SW 1271 (cell line): ENCODE measurements around the gene SSTR5.
A peak's percentile ranks its signal among the peaks of the same experiment; 100 is the strongest.

Experiments used
- DNase-seq, 2 experiments: peaks; one replicate each; lab custom pipeline; 2025; lab: John Stamatoyannopoulos, UW

The SSTR5 gene

DNA sequence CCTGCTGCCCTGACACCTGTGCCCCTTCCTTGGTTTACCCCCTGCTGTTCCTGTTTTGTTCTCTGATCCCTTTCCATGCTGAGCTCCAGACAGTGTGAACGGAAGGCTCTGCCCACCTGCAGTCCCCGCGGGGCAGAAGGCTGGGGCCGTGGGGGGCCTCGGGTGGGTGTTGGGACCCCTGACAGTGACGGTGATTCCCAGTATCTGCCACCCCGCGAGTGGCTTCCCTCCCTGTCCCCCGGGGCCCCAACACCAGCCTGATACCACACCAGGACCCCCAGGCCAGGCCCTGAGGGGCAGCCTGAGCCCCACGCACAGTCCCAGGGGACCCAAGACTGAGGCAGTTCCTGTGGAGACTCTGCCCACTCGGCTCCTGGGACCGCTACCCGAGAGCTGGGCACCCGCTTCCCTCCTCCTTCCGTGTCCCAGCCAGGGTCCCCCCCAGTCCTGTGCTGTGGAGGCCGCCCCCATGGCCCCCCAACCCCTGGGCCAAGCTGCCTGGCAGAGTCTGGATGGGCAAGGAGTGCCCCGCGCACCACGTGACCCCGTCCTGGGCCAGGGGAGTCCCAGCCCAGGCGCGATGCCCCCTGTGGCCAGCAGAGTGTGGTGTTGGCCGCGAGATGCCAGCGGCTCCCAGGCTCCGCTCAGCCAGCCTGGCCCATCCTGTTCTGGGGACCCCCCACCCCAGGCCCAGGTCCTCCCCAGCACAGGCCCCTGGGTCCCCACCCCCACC lies 33.5 kb downstream of the SSTR5 start:
- DNase-seq: peak in 1 of 2 experiments; percentile 22

DNA sequence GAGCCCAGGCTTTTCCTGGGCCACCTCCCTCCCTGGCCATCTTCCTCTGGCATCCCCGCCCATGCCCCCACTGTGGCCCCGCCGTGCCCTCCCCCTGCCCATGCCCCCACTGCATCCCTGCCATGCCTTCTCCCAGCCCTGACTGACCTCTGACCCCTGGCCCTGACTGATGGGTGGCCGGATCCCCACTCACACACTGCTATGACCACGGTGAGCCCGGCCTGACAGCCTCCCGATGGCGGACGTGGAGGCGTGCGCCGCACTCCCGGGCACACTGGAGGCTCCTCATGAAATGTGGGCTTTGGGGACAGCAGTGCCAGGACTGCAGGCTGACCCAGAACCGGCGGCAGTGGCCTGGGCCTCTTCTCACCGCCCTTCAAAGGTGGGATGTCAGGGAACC lies 34.1 kb downstream of the SSTR5 start:
- no peak for DNase-seq

DNA sequence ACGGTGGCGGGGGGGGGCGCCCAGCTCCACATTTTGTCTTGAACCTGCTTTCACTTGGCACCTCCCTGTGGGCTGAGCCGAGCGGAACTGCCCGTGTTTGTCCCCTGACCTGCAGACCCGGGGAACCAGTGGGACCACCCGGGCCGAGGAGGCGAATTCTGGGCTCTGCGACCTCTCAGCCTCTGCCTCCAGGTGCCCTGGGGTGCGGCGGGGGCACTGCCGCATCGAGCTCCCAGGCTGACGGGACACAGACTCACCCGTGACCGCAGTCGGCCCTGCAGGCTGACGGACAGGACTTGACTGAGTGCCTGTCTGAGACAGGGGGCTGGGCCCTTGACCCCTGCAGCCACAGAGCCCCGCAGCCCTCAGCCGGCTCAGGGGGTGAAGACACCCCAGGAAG lies 34.6 kb downstream of the SSTR5 start:
- no peak for DNase-seq

DNA sequence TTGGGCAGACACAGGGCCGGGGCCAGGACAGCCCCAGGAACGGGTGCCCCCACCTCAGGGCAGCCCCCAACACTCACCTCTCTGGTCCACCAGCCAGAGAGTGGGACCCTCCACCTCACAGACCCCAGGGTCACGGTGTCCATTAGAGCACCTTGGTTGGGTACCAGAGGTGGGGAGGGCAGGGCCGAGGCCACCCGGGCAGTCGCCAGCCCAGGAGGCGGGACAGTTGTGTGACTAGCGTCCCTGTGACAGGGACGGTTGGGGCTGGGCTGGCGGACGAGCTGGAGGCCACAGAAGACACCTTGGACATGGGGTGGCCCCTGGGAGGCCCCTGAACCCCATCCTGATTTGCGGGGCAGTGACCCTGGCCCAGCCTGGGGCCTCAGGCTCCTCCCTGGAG lies 35.2 kb downstream of the SSTR5 start:
- DNase-seq: no peak

DNA sequence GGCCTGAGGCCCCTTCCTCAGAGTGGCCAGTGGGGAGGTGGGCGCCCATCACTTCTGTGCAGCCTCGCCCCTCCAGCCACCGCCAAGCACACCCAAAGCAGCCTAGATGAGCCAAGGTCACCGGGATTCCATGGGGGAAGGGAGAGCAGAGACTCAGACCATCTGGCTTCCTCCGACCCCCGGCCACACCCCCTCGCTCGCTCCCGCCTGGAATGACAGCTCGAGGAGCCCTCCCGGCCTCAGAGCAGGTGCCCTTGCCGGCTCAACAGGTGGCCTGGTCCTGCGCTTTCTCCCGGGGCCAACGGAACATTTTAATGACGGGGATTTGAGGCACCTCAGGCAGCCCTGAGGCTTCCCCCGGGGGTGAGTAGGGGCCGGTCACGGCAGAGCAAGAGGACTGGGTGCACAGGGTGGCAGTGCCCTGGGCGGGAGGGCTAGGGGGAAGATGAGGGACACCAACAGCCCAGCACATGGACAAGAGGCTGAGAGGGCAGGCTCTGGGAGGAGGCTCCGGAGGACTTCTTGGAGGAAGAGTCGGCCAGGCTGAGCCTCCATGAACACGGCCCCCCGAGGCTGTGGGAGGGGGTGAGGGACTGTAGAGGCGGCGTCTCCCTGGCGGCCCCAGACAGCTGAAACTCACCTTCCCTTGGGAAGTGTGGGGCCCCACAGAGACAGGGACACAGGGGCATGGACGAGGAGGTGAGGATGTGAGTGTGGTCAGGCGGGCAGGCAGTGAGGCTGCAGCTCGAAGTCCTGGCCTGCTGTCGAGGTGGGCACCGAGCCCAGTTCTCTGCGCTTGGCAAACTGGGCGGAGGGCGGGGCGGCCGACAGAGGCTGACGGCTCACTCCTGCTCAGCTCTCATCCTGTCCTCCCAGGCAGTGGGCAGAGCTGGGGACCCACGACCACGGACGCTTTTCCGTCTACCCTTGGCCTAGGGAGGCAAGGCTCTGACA lies 36.0 kb downstream of the SSTR5 start:
- DNase-seq: no peak

DNA sequence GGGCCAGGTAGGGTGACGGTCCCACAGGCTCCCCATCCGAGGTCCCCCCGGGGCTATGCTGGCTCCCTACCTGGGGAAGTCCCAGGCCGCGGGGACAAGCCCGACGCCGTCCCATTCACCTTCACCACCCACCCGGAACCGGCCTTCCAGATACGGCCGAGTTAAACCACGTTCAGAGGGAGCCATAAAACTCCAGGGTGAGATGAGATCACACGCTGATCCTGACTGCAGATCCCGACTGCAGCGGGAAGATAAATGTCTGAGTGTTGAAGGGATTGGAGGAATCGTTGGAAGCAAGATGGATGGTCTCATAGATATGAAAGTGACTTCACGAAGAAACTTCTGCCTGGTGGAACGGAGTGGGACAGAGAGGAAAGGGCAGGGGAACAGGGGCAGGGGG lies 37.1 kb downstream of the SSTR5 start:
- DNase-seq: no peak

DNA sequence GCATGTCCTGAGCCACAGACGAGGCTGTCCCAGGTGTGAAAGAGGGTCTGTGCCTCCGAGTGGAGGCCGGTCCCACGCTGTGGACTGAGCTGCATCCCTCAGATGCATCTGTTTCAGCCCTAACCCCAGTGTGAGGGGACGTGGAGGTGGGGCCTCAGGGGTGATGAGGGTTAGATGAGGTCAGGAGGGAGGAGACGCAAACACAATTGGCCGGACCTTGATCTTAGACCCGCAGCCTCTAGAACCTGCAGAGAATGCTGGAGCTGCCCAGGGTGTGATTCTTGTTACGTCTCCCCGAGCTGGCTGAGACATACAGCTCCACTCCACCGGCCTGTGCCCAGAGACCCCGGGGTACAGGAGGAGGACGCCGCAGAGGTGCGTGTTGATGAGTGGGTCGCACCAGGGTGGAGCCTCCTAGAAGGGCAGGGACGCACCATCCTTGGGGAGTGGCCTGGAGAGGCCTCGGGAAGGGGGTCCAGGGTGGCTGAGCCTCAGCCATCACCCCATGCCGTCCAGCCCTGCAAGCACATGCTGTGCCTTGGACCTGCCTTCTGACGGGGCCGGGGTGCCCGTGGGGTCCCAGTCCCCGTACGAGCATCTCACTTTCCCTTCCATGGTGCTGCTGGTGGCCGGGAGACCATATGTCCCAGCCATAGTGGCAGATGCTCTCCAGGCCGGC lies 40.1 kb downstream of the SSTR5 start:
- no peak for DNase-seq

DNA sequence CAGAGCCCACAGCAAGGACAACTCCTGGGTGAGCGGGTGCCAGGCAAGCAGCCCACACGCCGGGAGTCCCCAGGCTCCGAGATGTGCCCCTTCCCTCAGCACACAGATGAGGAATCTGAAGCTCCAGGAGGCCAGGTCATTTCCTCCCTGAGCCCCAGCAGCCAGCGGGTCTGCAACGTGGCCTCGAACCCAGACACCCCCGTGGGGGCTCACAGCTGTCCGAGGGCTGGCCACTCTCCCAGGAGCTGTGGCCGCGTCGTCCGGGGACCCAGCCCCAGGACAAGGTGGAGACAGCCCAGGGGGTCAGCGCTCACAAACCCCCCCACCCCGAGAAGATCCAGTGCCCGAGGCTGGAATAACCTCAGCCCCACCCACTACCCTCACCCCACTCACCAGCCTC lies 40.9 kb downstream of the SSTR5 start:
- no peak for DNase-seq

DNA sequence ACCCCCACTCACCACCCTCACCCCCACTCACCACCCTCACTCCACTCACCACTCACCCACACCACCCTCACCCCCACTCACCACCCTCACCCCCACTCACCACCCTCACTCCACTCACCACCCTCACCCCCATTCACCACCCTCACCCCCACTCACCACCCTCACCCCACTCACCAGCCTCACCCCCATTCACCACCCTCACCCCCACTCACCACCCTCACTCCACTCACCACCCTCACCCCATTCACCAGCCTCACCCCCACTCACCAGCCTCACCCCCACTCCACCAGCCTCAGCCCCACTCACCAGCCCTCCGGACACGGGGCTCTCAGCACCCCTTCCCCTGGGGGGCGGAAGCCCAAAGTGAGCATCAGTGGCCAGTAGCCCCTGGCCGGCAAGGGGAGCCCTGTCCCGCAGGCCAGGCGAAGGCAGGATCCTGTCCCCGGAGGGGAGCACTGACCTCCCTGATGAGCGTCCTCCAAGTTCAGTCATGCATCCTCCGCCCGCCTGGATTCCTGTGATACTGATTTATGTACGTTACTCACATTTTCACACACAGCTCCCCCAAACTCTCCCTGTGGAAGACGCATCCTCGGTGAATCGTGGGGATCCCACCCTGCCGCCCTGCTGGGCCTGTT lies 41.5 kb downstream of the SSTR5 start:
- no peak for DNase-seq

DNA sequence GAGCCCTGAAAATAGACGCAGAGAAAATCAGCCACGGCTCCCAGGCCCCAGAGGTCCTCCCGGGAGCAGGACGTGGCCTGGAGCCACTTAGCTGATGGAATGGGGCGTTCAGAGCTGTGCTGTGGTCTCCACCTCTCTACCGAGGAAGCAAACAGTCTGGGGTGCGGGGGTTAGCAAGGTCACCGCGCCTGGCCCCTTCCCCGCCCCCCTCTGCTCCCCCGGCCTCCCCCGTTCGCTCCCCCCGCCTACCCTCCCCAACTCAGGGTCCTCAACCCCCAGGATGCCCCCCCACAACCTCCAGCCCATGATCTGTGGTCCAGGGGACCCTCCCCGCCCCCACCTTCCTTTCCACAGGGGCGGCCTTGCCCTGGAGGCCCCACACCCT lies 44.1 kb downstream of the SSTR5 start:
- DNase-seq: no peak

DNA sequence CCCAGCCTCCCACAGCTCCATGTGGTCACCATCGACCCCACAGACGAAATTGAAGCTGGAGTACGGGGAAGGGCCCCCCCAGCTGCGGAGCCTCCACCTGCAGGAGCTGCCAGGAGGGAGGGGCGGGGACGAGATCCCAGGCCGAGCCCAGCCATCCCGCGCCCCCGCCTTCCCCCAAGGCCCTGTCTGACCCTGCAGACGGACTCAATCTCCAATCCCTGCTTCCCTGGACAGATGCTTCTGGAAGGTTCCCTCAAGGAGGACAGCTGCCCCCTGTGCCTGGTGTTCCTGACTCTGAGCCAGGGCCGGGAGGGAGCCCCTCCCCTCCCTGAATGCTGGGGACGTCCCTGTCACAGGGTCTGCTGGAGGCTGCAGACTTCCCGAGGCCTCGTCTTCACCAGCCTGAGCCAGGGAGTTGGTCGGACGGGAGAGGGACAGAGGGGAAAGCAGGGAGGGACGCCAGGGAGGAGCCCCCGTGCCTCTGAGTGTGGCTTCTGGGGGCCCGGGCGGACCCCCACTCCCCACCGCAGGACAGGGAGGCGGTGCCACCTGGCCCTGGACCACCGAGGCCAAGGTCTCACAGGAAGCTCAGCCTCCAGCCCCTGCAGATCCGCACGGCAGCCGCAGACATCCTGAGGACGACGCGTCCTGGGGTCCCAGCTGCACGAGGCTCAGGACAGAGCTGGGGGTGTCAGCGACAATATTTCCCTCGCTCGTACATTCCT lies 44.8 kb downstream of the SSTR5 start:
- DNase-seq: no peak

DNA sequence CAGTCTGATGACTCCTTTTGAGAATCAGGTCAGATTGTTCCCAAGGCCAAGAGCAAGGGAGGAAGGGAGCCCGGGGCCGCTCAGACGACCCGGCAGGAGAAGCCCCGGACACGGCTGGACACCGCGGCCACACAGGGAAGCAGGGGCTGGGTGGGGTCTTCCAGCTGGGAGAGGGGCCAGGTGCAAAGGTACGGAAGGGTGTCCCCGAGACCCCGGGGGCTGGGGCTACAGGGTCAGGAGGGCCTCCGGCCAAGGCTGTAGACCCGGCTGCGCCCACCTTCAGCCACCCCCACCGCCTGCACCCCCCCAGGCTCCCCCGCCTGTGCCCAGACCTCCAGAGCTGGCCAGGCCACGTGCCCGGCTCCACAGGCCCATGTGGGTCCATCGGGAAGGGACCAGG lies 45.4 kb downstream of the SSTR5 start:
- no peak for DNase-seq

DNA sequence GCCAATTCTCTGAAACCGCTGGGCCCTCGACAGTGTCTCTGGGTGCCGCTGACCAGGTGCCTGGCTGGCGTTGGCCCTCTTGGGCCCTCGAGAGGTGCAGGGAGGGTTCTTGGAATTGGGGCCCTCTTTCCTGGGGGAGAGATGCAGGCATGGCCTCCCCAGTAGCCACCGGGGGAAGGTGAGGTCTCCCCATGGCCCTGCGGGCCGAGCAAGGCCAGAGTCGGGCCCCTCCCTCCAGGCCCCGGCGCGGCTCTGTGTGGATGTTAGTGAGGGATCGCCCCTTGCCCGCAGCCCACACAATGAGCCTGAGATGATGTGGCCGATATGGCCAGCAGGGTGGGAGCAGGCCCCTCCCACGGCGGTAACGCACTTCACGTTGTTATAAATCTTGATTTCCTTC lies 46.6 kb downstream of the SSTR5 start:
- DNase-seq: no peak

DNA sequence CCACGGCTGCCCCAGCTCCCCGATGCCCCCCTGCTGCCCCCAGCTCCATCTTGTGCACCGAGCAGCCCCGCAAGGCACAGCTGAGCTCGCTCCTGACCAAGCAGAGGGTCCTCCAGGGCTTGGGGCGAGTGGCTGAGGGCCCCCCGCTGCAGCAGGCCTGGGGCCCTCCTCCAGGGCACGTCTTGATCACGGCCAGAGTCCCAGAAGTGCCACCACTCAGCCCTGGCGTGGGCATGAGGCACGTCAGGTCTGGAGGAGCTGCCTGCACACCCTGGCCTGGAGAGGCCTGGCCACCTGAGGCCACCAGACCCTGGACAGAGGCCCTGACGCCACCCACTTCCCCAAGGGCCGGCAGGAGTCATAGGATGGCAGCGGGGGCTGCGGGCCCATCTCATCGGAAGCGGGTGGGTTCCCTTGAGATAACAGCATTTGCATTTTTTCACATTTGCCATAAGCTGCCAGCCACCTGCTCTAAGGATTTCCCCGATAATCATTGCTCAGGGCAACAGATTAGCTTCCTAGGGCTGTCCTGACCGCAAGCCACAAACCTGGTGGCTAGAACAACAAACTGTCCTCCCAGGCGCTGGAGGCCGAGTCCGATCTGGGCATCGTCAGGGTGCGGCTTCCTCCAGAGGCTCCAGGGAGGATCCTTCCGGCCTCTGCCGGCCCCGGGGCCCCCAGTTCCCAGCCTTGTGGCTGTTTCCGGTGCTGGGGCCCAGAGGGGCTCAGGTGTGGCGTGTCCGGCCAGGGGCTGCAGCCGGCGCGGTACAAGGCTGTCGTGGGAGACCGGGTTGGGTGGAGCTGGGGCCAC lies 47.4 kb downstream of the SSTR5 start:
- DNase-seq: no peak

DNA sequence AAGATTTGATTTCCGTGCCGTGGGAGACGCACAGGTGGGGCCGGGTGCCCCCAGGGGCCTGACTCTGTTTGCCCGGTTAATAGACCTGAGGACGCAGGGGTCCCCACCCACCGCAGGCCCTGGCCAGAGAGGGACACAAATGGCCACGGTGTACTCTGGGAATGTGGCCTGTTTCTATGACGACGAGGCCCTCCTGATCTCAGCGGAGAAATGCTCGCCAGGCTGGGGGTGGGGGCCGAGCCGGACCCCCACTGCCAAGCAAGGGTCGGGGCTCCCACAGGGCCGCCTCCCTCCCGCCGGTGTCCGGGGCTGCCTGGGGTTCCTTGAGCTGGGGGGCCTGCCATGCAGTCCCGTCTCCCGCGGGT lies 48.0 kb downstream of the SSTR5 start:
- DNase-seq: no peak

DNA sequence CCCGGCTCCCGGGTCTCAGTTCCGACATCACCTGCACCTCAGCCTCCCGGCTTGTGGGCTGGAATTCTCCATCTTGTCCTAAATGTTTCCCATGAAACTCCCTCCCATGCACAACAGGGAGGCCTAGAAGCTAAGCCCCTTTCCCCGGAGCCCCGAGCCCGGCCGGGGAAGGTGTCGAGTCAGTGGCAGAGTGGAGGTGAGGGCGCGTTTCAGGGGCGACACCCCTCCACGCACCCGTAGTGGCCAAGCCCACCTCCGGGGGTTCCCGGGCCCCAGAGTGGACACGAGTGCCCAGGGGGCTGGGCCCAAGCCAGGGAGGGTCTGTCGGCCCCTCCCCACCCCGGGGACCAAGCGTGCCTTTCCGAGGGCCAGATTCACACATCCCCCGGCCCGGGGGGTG lies 48.5 kb downstream of the SSTR5 start:
- DNase-seq: no peak

DNA sequence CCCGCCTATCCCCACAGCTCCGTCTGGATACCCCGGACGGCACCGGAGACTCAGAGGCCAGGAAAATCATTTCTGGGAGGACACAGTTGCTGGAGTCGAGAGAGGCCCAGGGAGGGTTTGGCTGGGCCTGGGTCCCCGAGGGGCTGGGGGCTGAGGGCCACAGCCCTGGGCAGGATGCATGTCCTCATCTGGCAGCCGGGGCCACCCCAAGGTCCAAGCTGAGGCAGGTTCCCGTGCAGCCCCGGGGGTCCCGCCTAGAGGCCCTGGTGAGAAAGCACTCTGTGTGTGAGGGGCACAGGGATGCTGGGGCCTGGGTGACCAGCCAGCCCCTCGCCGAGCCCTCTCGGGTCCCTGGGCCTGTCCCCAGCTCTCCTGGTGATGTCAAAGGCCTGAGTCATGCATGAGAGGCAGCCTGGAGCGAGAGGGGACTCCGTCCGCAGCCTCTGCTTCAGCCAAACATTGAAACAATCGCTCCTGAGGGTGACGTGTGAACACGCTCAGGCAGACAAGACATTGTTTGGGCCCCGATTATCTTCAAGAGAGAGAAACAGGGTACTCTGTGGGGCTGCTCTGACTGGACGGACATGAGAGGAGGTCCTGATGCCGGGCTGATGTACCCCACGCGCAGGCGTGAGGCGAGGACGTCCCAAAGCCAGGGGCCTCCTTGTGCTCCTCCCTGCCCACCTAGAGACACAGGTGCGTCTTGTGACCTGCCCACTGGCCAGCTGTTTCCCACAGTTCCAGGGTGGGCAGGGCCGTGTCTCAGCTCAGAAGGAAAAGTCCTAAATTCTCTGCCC lies 49.3 kb downstream of the SSTR5 start:
- no peak for DNase-seq

DNA sequence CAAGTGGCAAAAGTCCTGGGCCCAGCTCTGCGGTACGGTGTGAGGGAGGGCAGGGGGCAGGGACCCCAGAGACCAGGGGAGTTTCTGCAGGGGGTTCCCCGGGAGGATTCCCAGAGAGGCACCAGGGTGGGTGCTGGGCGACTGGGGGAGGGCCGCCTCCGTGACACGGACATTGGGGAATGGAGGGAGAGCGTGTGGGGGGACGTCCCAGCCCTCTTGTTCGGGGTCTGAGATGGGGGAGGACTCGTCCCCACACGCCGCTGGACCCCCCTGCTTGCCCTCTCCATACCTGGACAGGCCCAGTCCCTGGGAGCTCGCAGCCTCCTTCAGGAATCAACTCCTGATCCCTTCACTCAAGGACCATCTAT lies 49.8 kb downstream of the SSTR5 start:
- DNase-seq: no peak

DNA sequence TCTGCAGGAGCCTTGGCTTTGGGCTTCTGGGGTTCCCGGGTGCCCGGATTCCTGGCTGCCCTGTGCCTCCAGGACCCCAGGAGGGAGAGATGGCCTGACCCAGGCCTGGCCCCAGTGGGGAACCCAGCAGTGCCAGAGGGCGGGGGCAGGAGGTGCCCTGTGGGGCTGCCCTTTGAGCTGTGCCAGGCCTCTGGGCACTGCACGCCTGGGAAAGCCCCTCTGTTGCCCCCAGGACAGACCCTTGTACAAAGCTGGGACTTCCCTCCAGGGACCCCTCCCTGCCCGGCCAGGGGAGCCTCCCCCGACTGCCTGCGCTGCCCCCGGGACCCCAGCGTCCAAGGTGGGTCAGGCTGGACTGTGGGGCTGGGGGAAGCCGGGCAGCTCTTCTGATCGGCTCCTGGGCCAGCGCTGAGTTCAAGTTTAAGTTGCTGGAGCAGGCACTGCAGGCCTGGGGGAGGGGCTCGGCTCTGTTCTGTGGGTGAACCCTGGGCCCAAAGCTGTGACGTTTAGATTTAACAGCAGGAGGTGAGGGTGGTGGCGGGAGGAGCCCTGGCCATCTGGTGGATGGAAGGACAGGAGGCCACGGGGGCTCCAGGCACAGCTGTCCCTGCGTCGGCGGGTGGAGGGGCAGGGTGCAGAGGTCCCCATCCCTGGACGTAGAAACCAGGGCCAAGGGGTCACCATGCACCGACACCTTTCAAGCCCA lies 51.1 kb downstream of the SSTR5 start:
- no peak for DNase-seq
